Measurements from ENCODE around the gene KLF5.

KLF5 gene

DNA sequence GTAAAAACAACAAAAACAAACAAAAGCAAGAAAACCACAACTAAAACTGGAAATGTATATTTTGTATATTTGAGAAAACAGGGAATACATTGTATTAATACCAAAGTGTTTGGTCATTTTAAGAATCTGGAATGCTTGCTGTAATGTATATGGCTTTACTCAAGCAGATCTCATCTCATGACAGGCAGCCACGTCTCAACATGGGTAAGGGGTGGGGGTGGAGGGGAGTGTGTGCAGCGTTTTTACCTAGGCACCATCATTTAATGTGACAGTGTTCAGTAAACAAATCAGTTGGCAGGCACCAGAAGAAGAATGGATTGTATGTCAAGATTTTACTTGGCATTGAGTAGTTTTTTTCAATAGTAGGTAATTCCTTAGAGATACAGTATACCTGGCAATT lies 17.1 kb downstream of the KLF5 start:
- TF ChIP-seq EZH2 (optimal IDR thresholded peaks at IDR 0.05; ENCODE audit: low read depth, low read length) (no peak), EZH2phosphoT487 (IDR thresholded peaks at IDR 0.05; ENCODE audit: low read length) (no peak)
- TF ChIP-seq, protein P1, sequence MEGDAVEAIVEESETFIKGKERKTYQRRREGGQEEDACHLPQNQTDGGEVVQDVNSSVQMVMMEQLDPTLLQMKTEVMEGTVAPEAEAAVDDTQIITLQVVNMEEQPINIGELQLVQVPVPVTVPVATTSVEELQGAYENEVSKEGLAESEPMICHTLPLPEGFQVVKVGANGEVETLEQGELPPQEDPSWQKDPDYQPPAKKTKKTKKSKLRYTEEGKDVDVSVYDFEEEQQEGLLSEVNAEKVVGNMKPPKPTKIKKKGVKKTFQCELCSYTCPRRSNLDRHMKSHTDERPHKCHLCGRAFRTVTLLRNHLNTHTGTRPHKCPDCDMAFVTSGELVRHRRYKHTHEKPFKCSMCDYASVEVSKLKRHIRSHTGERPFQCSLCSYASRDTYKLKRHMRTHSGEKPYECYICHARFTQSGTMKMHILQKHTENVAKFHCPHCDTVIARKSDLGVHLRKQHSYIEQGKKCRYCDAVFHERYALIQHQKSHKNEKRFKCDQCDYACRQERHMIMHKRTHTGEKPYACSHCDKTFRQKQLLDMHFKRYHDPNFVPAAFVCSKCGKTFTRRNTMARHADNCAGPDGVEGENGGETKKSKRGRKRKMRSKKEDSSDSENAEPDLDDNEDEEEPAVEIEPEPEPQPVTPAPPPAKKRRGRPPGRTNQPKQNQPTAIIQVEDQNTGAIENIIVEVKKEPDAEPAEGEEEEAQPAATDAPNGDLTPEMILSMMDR (IDR thresholded peaks at IDR 0.05; ENCODE audit: low read length) = no peak
- H3K27me3 ChIP-seq (replicated peaks; ENCODE audit: insufficient read depth, low read length) = no peaks in the 10 kb centered on the region
- no peaks in the 10 kb centered on the region for H3K79me2 ChIP-seq (ENCODE audit: low read length)
- H3K4me3 ChIP-seq (ENCODE audit: low read length) = no peak overlapping the region
- no peak overlapping the region for H3K27ac ChIP-seq (ENCODE audit: low read length)
- H3K4me1 ChIP-seq (ENCODE audit: low read length) = peaks cover 5% of the 10 kb centered on the region; the same call in 1 of the 2 replicates
- H3K4me2 ChIP-seq (ENCODE audit: low read depth, low read length) = no peak overlapping the region
- no peaks in the 10 kb centered on the region for H4K20me1 ChIP-seq (ENCODE audit: insufficient read depth, low read length)
- H3K36me3 ChIP-seq (replicated peaks; ENCODE audit: insufficient read depth, low read length) = no peaks in the 10 kb centered on the region
- no peaks in the 10 kb centered on the region for H3F3A ChIP-seq (ENCODE audit: insufficient read depth, low read length)
- no peak overlapping the region for H2AFZ ChIP-seq (ENCODE audit: low read length)
- no peaks in the 10 kb centered on the region for H3K9me2 ChIP-seq (replicated peaks; ENCODE audit: insufficient read depth, low read length)
- DNase-seq = no peak
- no peak overlapping the region for H3K9ac ChIP-seq (ENCODE audit: low read length)
- H3K9me3 ChIP-seq (replicated peaks; ENCODE audit: insufficient read depth, low read length) = no peaks in the 10 kb centered on the region

DNA sequence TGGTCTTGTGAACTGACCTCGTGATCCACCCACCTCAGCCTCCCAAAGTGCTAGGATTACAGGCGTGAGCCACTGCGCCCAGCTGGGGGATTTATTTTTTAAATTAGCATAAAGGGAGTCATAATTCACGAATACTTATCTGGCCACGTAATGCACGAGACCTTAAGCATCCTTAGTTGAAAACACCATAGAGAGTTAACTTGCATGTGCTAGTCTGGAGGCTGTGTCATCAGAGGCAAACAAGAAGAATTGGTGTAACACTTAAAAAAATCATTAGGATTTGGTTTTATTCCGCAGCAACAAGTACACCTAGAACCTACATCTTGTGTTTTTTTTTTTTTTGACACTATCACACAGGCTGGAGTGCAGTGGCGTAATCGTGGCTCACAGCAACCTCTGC lies 19.1 kb downstream of the KLF5 start:
- TF ChIP-seq EZH2phosphoT487 (IDR thresholded peaks at IDR 0.05; ENCODE audit: low read length) (no peak), EZH2 (optimal IDR thresholded peaks at IDR 0.05; ENCODE audit: low read depth, low read length) (no peak)
- TF ChIP-seq, protein P1 (IDR thresholded peaks at IDR 0.05; ENCODE audit: low read length) = no peak
- Histone ChIP-seq H3F3A (ENCODE audit: insufficient read depth, low read length) (no peaks in the 10 kb centered on the region), H3K9me2 (replicated peaks; ENCODE audit: insufficient read depth, low read length) (no peaks in the 10 kb centered on the region), H3K36me3 (replicated peaks; ENCODE audit: insufficient read depth, low read length) (no peaks in the 10 kb centered on the region), H3K9ac (ENCODE audit: low read length) (no peak overlapping the region), H3K4me3 (ENCODE audit: low read length) (no peak overlapping the region), H3K4me1 (ENCODE audit: low read length) (peaks cover 5% of the 10 kb centered on the region; the same call in 1 of the 2 replicates), H3K79me2 (ENCODE audit: low read length) (no peaks in the 10 kb centered on the region), H3K4me2 (ENCODE audit: low read depth, low read length) (no peak overlapping the region), H3K27ac (ENCODE audit: low read length) (no peak overlapping the region), H3K27me3 (replicated peaks; ENCODE audit: insufficient read depth, low read length) (no peaks in the 10 kb centered on the region), H4K20me1 (ENCODE audit: insufficient read depth, low read length) (no peaks in the 10 kb centered on the region), H2AFZ (ENCODE audit: low read length) (no peak overlapping the region), H3K9me3 (replicated peaks; ENCODE audit: insufficient read depth, low read length) (no peaks in the 10 kb centered on the region)
- no peak for DNase-seq

DNA sequence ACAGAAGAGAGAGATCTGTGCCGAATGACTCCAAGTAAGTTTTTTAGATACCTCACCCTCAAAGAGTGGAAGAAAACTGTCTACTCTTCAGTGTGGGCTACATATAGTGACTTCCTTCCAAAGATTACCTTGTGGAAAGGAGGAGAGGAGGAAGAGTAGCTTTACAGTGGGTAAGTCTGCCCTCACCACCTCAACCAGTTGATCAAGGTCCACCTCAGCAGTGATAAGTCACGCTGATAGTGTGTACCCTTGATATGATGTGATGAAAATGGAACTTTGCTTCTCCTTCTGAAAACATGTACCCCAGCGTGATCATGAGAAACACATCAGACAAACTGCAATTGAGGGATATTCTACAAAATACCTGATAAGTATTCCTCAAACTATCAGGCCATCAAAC lies 20.6 kb downstream of the KLF5 start:
- H3K27ac ChIP-seq (ENCODE audit: low read length) = no peak overlapping the region
- DNase-seq = no peak

More for the DNA sequence above, 20.6 kb downstream of the KLF5 start:
- Histone ChIP-seq H3K4me1 (ENCODE audit: low read length) (peaks cover 5% of the 10 kb centered on the region; the same call in 1 of the 2 replicates), H3K4me2 (ENCODE audit: low read depth, low read length) (no peak overlapping the region), H3K9me2 (replicated peaks; ENCODE audit: insufficient read depth, low read length) (no peaks in the 10 kb centered on the region), H3K9me3 (replicated peaks; ENCODE audit: insufficient read depth, low read length) (no peaks in the 10 kb centered on the region), H4K20me1 (ENCODE audit: insufficient read depth, low read length) (no peaks in the 10 kb centered on the region), H3K27me3 (replicated peaks; ENCODE audit: insufficient read depth, low read length) (no peaks in the 10 kb centered on the region), H2AFZ (ENCODE audit: low read length) (no peak overlapping the region), H3K36me3 (replicated peaks; ENCODE audit: insufficient read depth, low read length) (no peaks in the 10 kb centered on the region), H3K9ac (ENCODE audit: low read length) (no peak overlapping the region), H3K79me2 (ENCODE audit: low read length) (no peaks in the 10 kb centered on the region), H3F3A (ENCODE audit: insufficient read depth, low read length) (no peaks in the 10 kb centered on the region), H3K4me3 (ENCODE audit: low read length) (no peak overlapping the region)
- TF ChIP-seq EZH2phosphoT487 (IDR thresholded peaks at IDR 0.05; ENCODE audit: low read length) (no peak), EZH2 (optimal IDR thresholded peaks at IDR 0.05; ENCODE audit: low read depth, low read length) (no peak)
- TF ChIP-seq, protein P1 (IDR thresholded peaks at IDR 0.05; ENCODE audit: low read length) = no peak

All from MM.1S (cell line).